Fibroblast of the aortic adventitia (primary cell): ENCODE measurements around the gene UNC5A. TPM values are rescaled to one million over a fixed set of nuclear protein-coding genes. Genes with fewer than 3 reads are reported as not detected.
A peak's percentile ranks its signal among the peaks of the same experiment; 100 is the strongest.

Experiments
- DNase-seq: peaks from one replicate; pipeline ENCODE4 v3.0.0-alpha.2; 2010; ENCODE audit warnings: low read depth
- H3K4me3 ChIP-seq: 2 replicates; pipeline ENCODE4 v1.5.1; 2011; ENCODE audit warnings: low read depth, mild to moderate bottlenecking, control low read depth, low read length, moderate library complexity
- CTCF ChIP-seq: IDR thresholded peaks from 2 replicates; pipeline ENCODE4 v1.5.1; 2011; ENCODE audit warnings: mild to moderate bottlenecking, low read length, control low read depth, inconsistent platforms; ENCODE audit not compliant: insufficient read depth
- total RNA-seq: library from RNA; depleted of rRNA; stranded (reverse); fragments of >200 nt; gene quantifications from 2 replicates; pipeline ENCODE4 v1.2.3, GENCODE V29; 2012; ENCODE audit warnings: low replicate concordance

The UNC5A gene
- total RNA-seq, 1 donor, result not detected

DNA sequence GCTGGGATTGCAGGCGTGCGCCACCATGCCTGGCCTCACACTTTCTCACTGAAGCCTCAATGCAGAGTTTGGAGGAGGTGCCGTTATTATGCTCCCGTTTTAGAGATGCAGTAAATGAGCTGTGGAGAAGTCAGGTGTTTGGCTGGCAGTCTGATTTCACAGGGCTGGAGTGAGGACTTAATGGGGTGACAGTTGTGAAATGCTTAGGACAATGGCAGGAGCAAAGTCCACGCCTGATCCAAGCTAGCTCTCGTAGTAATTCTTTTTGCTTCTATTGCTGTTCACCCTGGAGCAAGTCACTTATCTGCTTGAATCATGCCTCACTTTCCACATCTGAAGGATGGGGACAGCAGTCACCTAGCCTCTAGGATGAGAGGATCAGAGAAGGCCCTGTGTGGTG is 21.8 kb downstream of the UNC5A start:
- no peak overlapping the region for H3K4me3 ChIP-seq
- no peak for DNase-seq
- TF ChIP-seq CTCF, result no peak

GRCh38 chr5:176833286-176833685 is 22.9 kb downstream of the UNC5A start:
- DNase-seq, result no peak
- TF ChIP-seq CTCF, result no peak
- H3K4me3 ChIP-seq, result no peak overlapping the region

DNA sequence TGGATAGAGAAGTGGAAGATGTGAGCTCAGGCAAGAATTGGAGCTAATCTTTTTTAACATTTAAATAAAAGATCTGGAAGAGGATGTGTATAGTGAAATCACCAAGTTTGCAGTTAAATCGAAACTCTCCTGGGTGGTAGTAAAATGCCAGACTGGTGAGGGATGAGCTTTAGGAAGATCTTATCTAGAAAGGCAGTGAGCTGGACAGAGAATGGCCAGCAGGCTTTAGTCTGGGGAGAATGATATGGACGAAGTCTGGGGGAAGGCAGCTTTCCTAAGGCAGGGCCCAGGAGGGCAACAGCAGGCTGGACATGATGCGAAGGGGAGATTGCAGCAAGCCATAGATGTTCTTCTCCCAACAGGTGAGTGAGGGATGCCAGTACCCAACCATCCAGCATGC is 25.6 kb downstream of the UNC5A start:
- H3K4me3 ChIP-seq, result no peak overlapping the region
- TF ChIP-seq CTCF, result no peak
- no peak for DNase-seq

GRCh38 chr5:176836811-176837706 is 26.7 kb downstream of the UNC5A start:
- DNase-seq, result no peak
- no peak overlapping the region for H3K4me3 ChIP-seq
- TF ChIP-seq CTCF, result no peak

GRCh38 chr5:176837707-176838115 is 27.4 kb downstream of the UNC5A start:
- DNase-seq, result peak; percentile 90
- TF ChIP-seq CTCF, result no peak
- no peak overlapping the region for H3K4me3 ChIP-seq

- no peak for TF ChIP-seq CTCF
- no peak overlapping the region for H3K4me3 ChIP-seq
- no peak for DNase-seq
Measured at GRCh38 chr5:176843673-176844072, 33.3 kb downstream of the UNC5A start.
